Lower leg skin (tissue), 3 donors: ENCODE data around the gene WNT1.

Source experiments
- CTCF ChIP-seq, 3 donors: fragments of 450-650 bp; IDR thresholded peaks; one replicate each; pipeline ENCODE4 v1.5.1; 2016; ENCODE audit warnings: antibody characterized with exemption in 3 of 3, mild to moderate bottlenecking in 3 of 3, moderate library complexity in 2 of 3
- POLR2A ChIP-seq, 2 donors: fragments of 450-650 bp; IDR thresholded peaks; one replicate each; pipeline ENCODE4 v1.6.1; 2016 to 2017; ENCODE audit warnings: antibody characterized with exemption in 2 of 2, mild to moderate bottlenecking in 1 of 2, moderate library complexity in 1 of 2

- TF ChIP-seq CTCF (IDR thresholded peaks at IDR 0.05), result no peak
- no peak for TF ChIP-seq POLR2A (IDR thresholded peaks at IDR 0.05)
Measured at GRCh38 chr12:49024543-49024942, 46.4 kb downstream of the WNT1 start.
